GM21528 (cell line): Measurements from ENCODE around the gene ANKH.

Experiments
- ATAC-seq: cut with Tn5 transposase; IDR thresholded peaks from one replicate; pipeline ENCODE4 v1.9.1; 2021; ENCODE audit warnings: mild to moderate bottlenecking, moderate library complexity; ENCODE audit not compliant: unreplicated experiment, low FRiP score

ANKH gene

DNA sequence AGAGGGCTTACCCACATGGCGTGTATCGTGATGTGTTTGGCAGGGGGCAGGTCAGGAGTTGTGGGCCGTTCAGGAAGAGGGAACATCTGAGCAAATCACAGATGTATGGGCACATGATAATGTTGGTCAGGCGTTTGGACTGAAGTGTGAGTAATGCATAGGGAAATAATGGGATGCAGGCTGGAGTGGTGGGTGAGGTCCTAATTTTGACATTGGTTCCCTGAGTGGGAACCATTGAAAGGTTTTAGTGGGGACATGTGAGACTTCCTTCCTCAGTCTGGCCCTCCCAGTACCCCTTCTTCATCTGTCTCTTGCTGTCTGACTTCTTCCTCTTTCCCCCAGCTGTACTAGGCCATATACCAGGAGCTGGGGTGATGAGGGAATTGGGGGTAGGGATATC, 199.5 kb downstream of the ANKH start:
- ATAC-seq, result no peak

DNA sequence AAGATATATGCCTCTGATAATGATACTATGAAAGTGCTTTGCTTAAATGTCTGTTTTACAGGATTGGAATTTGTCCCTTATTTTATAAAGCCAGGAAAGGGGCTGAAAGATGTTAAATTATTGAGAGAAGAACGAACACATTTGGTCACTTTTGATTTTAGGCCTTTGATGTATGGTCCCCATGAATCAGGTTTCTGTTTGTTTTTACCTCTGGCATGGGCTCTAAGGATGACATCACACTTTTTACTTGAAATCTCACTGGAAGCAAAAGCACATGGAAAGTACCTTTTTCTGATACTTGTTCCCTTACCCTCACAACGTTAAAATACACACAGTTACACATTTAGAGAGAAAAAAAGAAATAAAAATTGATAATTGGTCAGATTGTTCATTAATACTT, 200.2 kb downstream of the ANKH start:
- ATAC-seq, result no peak

DNA sequence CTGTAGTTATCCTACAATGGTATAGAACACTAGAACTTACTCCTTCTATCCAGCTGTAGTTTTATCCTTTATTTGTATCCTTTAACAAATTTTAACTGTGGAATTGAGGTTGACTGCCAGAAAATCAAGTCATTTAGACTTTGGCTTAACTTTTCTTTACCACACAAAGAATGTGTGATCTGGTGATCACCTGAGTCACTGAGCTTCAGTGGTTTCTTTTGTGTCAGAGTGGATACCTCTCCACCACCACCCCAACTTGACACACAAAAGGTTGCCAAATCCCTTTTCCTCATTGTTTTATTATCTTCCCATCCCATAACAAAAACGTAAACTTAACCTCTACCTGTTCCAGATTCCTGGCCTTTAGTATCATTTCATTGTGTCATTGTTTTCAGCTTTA, 201.6 kb downstream of the ANKH start:
- no peak for ATAC-seq

DNA sequence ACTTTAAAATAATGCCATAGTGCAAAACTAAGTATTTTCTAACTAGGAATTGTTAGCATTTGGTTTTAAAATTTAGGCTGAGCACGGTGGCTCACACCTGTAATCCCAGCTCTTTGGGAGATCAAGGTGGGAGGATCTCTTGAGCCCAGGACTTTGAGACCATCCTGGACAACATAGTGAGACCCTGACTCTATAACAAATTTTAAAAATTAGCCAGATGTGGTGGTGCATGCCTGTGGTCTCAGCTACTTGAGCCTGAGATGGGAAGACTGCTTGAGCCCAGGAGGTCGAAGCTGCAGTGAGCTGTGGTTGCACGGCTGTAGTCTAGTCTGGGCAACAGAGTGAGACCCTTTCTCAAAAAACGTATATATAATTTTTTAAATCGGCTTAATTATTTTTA, 202.2 kb downstream of the ANKH start:
- no peak for ATAC-seq

DNA sequence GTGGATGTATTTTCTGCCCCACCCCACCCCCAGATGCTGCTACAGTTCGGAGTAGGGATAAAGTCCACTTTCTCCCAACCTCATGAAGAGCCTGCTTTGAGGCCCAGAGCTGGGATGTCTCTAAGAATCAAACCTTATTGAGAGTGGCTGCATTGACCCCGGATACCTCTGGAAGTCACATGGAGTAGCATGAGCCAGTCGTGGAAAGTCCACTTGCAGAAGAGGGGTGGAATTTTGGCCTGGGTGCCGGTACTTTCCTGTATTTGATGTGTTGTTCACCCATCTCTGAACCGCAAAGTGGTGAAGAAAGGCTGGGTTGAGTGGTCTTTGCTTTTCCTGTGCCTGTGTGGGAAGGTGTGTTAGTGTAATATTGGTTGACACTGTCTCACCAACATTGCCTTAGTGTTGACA, 203.4 kb downstream of the ANKH start:
- ATAC-seq, result no peak

DNA sequence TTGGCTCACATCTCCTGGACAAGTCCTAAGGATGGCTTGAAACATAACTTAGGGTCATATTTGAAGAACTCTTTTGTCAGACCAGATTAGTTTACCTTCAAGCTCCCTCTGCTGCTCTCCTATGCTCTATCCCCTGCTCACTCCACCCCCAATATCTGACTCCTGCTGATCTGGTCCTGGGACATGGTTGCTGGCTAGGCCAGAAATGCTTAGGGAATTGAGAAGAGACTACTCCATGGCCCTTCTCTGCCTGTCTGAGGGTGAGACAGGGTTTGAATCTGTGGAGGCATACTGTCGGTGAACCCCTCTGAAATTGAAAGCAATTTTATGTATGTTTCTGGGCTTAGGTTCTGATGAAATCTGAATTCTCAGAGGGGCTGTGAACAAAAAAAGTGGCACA, 203.8 kb downstream of the ANKH start:
- ATAC-seq, result no peak

DNA sequence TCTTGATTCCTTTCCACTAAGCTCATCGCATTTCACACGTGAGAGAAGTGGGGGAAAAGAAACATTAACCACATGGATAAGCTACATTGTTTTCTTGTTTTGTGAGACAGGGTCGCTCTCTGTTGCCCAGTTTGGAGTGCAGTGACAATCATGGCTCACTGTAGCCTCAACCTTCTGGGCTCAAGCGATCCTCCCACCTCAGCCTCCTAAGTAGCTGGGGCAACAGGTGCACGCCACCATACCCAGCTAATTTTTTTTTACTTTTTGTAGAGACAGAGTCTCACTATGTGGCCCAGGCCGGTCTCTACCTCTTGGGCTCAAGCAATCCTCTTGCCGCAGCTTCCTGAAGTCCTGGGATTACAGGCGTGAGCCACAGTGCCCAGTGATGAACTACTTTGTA, 204.3 kb downstream of the ANKH start:
- ATAC-seq, result no peak

DNA sequence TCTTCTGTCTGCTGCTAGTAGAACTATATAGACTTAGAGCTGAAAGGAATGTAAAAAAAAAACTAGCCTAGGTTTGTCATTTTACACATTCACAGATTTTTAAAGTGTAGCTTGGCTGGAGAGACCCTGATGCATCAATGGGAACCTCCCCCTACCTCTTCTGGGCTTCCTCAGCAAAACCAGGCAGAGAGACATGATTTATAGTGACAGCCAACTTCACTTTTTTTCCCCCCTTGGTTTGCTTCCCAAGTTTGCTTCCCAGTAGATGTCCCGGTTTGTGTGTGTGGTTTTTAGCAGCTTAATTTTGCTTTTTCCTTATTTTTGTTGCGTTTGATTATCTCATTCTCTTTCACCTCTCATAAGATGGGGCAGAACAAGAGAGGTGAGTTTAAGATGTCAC, 205.2 kb downstream of the ANKH start:
- no peak for ATAC-seq

DNA sequence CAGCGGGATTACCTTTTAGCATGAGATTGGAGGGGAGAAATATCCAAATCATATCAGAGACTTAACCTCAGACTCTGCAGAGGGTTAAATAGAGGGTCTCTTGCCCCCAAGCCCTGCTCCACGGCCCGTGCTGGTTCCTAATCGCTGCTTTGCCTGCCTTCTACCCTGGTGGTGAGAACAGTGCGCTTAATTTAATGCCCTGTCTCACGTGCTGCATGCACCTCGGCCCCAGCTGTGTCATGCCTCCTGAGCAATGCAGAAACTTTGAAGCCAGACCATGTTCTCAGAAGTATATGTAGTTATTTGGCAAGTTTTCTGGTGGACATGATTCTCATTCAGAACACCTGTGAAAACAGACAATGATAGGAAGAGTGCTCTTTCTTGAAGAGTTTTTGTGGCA, 205.6 kb downstream of the ANKH start:
- peak; percentile 34 for ATAC-seq

DNA sequence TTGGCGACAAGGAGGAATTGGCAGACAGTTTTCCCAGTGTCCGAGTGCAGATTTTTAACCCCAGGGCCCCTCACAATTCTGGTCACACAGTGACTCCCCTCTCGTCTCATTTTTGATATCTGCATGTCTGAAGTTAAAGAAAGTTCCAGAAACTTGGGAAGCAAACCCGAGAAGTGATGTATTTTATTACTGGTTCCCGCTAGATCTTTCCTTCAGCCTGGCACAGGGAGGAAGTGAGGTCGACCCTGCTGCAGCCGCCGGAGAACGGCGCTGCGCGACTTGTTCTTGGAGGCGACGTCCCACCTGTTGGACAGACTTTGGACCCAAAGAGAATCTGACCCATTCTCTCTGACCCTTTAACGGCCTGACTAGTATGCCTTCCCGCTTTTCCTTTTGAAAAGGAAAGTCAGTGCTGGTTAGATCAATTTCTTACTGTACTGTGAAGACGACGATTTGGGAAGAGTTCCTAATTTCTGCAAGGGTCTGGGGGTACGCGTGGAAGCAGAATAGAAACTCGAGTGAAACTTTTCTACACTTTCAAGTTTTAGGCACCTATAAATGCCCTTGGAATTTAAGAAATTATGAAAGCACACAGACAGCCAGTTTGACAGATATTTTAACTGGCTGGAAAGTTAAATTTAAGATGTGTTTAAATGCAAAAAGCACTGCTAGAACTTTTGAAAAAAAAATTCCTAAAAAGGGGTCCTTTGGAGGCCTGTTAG, 206.3 kb downstream of the ANKH start:
- ATAC-seq, result no peak

DNA sequence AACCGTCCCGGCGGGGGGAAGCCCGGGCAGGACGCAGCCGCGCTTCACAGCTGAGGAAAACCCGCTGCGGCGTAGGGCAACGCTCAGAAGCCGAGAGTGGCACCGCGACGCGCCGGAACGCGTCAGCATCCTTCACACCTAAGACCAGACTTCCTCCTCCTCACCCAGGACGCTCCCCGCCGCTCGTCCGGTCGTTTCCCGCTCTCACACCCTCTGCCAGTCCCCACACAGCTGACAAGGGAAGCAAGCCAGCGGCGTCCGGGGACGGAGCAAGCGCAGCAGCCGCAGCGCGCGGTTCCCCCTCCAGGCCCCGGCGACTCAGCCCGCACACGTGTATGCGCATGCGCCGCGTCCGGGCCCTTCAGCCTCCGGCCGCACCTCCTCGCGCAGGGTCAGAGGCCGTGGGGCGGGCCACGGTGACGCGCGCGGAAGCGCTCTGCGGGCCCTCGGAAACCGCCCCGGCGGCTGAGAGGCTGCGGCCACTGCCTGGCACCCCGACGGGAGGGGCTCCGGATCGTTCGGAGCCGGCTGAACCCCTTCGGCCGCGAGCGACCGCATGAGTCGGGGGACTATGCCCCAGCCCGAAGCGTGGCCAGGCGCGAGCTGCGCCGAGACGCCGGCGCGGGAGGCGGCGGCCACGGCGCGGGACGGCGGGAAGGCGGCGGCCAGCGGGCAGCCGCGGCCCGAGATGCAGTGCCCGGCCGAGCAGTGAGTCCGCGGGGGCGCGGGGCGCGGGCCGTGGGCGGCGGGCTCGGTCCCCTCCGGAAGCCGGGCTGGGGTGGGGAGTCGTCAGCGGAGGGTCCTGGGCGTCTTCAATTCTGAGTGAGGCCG, 207.1 kb downstream of the ANKH start, which contains the start of gene OTULIN:
OTULIN (plus strand) TSS at position 449 of the 831 bp plus-strand sequence; CDS start at position 557, 108 bp downstream.
- peak; percentile 69 for ATAC-seq

DNA sequence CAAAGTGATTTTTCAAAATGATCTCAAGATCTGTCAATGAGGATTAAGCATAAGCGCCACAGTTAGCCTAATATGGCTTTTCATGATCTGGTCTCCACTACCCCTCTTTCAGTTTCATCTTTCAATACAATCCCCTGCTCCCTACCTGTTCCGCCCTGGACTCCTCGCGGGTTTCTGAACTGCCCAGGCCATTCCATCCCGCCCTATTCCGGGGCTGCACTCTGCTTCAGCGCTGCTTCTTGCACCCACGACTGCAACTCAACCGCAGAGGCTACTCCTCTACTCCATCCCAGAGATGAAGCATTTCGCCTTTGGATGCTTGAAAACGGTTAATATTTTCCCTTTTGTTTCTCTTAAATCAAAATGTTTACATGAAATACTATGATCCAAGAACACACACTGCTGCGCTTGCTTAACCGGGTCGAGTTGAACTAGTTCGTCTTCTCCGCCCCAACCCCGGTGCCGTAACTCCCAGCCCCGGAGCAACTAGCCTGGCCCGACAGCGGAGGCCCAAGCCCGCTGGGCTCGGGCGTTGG, 207.8 kb downstream of the ANKH start:
- ATAC-seq, result peak; percentile 28

DNA sequence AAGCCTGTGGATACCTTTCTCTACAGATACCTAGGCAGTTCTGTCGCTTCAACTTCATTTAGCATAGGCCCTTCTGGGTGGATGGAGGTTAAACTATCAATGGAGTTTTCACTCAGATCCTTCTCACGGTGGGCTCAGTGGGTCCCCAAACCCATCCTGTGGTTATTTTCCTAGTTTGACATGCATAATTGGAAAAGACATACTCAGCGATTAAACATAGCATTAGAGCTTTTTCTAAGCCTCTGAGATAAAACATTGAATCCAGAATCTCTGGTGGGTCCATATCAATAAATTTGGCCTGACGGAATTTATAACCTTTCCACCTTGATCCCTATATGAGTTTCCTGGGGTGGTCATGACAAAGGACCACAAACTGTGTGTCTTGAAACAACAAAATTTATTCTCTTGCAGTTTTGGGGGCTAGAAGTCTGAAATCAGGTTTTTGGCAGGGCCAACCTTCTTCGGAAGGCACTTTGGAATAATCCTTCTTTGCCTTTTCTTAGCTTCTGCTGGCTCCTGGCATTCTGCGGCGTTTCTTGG, 208.8 kb downstream of the ANKH start:
- ATAC-seq, result no peak

DNA sequence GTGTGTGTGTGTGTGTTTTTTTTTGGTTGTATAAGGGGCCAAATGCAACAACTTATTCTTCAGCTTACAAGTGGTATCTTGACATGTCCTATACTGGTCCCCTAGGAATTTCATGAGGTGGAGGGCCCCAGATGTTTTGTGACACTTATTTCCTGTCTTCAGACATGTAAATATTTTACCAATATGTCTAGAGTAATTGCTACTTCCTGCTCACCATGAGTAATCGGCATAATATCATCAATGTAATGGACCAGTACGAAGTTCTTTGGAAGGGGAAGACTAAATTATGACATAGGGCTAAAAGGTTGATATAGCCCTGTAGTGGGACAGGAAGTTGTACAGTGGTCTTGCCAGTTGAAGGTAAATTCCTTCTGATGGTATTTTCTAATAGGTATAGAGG, 210.7 kb downstream of the ANKH start:
- ATAC-seq, result no peak

DNA sequence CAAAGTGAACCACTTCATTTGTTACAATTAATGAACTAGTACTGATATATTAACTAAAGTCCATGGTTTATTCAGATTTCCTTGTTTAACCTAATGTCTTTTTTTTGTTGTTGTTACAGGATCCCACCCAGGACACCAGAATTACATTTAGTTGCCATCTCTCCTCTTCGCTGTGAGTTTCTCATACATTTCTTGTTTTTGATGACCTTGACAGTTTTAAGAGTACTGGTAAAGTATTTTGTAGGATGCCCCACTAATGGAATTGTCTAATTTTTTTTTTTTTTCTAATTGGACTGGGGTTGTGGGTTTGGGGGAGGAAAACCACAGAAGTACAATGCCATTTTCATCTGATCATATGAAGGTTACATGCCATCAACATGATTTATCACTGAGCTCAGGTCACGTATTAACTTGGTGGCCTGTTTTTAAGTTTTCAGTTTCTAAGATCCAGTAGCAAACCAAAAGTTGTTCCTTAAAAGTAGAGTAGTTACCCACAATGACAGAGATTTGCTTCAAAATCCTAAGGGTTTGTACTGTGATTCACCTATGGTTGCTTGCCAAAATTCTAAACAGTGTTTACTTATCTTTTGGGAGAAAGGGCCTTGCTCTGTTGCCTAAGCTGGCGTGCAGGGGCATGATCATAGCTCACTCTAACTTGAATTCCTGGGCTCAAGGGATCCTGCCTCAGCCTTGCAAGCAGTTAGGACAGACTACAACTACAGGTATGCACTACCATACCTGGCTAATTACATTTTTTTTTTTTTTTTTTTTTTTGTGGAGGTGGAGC, 211.6 kb downstream of the ANKH start:
- no peak for ATAC-seq

DNA sequence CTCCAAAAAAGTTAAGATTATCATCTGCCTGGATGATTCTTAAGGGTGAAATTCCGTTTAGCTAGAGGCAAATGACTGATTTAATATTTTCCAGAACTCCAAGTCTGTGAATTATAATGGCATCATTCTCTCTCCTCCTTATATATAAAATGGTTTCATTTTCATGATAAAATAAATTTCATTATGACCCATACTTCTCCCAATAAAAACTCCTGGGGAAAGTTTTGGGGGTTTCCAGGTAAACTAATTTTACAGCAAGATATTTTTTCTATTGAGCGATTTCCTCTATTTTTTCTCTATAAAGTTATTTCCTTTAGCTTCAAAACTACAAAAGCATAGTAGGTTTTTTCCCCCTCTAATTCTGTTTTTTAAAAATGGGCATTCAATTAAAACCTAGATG, 214.7 kb downstream of the ANKH start:
- no peak for ATAC-seq

DNA sequence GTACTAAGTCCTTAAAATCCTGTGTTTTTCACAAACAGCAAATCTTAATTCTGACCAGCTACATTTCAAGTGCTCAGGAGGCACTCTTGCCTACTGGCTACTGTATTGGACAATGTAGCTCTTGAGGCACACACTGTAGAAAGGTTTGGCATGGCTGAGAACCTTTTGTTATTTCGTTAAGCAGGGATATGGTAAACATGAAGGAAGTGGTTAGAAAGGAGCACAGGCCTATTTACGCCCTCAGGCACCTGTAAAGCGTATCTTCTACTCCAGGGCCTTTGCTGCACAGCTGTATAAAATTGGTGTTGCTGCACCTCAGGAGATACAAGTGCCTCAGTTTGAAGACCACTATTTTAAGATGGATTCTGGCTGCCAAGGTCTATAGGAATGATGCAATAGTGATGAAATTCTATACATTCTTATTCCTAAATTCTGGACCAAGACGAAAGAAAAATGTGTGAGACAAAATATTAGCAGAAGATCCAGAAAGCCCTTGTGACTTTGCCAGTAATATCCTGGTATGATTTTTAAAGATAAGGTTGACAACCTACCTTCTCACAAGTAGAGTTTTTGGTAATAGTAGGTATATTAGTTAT, 216.3 kb downstream of the ANKH start:
- no peak for ATAC-seq
